HS-5 (cell line): ENCODE data around the gene FAM89A.

Experiments used
- DNase-seq: peaks from one replicate; pipeline ENCODE4 v3.0.0-alpha.2; 2012; ENCODE audit warnings: low read depth

The FAM89A gene

GRCh38 chr1:231040019-231040799 lies at the start of gene FAM89A:
TSS of gene FAM89A (minus strand) at chr1:231040254. CDS start at chr1:231040211, 43 bp downstream.
- no peak for DNase-seq

GRCh38 chr1:231084353-231084752 lies 44.3 kb upstream of the FAM89A start:
- DNase-seq = no peak

DNA sequence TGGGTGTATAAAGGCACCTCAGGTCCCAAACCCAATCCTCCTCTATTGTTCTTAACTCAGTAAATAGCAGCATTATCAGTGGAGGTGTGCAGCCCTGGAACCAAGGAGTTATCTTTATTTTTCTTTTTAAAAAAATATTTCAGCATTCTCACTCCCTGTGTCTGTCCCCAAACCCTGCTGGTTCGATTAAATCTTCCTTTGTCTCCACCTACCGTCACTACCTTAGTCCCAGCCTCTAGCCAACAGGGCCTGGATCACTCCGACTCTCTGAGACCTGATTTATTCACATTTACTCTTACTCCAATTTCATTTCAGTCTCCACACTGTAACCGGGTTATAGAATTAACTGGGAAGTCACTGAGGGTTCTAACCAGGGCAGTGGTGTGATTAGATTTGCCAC lies 39.1 kb upstream of the FAM89A start:
- DNase-seq = no peak

DNA sequence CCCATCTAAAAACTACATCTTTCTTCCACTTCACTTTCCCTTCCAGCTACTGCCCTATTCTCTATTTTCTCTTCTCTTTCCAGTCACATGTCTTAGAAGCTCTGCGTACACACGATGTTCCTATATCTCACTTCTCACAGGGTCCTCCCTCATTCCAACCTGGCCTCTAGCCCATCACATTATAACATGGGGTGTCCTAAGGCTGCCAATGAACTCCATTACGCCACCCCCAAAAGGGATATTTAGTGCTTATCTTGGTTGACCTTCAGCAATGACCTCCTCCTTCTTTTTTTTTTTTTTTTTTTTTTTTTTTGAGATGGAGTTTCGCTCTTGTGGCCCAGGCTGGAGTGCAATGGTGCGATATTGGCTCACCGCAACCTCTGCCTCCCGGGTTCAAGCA lies 38.2 kb upstream of the FAM89A start:
- no peak for DNase-seq

- DNase-seq = no peak
Observed at GRCh38 chr1:231076802-231077201, 36.7 kb upstream of the FAM89A start.

- no peak for DNase-seq
Observed at GRCh38 chr1:231075497-231075896, 35.4 kb upstream of the FAM89A start.

DNA sequence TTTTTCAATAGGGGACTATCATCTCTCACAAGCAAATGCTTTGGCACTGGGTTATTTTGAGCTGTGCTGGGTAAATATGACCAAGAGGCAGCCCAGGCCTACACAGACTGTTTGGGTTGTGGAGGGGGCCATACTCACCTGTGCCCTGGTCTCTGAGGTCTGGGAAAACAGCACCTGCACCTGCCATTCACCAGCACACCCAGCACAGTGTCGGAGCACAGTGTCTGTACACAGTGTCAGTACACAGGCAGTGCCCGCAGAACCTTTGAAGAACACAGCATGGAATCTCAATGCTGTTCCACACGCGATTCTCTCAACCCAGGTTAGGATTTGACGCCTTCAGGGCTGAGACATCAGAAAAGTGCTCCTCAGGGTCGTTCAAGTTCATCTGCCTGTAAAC lies 35.0 kb upstream of the FAM89A start:
- no peak for DNase-seq

DNA sequence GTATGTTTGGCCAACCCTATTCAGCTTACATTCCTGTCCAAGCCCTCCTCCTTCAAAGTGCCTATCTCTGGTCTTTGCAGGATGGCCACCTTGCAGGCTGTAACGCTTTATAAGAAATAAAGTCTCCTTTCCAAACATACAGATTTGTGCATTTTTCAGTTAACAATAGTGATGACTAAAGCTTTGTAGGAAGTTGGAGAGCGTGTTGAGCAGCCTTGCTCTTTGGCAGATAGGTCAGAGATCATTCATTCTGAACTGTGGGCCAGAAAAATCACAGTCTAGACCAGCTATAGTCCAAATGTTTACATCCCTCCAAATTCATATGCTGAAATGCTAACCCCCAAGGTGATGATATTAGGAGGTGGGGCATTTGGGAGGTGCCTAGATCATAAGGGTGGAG lies 34.0 kb upstream of the FAM89A start:
- no peak for DNase-seq

GRCh38 chr1:231073331-231073730 lies 33.3 kb upstream of the FAM89A start:
- no peak for DNase-seq

DNA sequence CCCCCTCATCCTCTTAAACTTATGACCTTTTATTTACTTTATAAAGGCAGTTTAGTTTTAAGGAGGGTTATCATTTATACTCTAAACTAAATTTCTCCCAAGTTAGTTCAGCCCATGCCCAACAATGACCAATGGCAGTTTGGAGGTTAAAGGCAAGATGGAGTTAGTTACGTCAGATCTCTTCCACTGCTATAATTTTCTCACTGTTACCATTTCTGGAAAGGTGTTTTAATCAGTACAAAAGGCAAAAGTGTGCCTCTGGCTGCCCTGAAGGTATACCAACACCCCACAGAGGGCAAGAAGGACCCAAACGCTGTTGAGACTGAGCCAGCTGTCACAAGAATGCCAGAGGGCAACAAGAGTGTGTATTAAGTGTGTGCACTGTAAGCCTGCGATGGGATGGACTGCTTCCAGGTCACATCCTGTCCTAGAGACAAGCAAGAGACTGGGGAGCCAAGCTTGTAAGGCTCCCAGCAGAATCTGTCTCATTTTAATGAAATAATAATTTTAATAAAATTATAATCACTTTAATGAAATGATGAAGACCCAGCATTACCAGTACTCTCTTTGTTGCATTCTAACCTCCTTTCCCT lies 32.5 kb upstream of the FAM89A start:
- DNase-seq = no peak

- DNase-seq = no peak
Observed at GRCh38 chr1:231072041-231072440, 32.0 kb upstream of the FAM89A start.

DNA sequence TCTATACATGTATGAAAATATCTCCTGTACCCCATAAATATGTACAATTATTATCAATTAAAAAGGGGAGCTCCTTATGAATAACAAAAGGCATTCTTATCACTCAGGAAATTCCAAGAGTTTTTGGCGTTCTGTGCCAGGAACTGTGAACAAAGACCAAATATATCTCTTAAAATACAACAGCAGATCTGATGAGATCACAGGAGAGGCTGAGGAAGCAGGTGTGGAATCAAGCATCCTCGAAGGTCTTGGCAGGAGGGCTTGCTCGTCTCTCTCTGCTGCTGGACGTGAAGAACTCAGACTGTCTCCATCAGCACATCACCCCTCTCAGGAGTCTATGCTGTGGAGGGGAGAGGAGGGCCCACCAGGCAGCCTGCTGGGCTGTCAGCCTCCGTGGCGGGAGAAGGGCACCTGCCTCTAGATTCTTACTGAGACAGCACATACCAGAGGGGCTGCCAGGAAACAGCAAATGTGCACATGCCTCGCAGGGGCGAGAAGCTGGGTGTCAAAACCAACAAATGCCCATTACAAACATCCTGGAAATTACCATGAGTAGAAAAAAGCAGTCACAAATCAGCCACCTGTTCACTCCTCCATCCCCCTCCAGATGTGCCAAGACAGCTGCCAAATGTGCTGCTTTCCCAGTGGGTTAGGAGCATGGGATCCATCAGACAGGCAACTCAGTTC lies 30.8 kb upstream of the FAM89A start:
- DNase-seq = no peak

- no peak for DNase-seq
Observed at GRCh38 chr1:231069333-231069732, 29.3 kb upstream of the FAM89A start.

- no peak for DNase-seq
Observed at GRCh38 chr1:231068762-231069161, 28.7 kb upstream of the FAM89A start.

DNA sequence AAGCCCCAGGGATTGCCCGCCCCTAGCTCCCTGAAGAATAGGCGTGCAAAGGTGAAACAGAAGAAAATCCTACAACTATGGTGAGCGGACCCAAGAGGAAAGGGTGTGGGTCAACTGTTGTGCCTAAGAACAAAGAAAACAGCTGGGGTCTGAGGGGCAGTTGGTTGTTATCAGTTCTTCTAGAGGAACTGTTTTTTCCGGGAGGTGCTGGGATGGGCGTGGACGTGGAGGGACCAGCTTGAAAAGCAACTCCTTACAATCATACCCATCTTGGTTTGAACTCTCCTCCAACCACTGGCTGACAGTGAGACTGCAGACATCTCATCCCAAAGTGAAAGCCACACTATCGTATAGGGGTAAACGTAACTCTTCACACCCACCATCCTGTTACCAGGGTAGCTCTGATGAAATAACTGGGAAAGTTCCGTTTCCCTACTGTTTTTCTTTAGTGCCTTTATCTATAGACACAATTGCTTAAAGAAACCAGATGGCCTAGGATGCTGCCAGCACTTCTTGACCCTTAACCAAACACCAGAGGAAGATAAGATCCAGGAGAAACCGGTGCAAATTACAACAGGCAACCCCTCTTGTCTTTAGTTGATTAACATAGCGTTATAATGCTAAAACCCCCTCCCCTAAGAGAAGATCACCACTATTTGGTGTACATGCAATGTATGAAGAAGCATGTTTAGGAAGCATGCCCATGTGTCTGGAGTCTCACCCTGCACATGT lies 25.6 kb upstream of the FAM89A start:
- no peak for DNase-seq

DNA sequence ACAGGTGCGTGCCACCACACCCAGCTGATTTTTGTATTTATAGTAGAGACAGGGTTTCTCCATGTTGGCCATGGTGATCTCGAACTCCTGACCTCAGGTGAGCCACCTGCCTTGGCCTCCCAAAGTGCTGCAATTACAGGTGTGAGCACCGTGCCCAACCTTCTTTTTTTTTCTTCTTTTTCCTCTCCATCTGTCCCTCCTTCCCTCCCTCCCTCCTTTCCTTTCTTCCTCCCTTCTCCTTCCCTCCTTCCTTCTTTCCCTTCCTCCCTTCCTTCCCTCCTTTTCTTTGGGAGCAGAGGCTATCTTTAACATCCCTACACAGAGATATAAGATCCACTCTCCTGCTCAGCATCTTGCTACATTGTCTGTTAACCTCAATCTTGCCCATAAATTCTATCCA lies 24.4 kb upstream of the FAM89A start:
- DNase-seq = no peak

DNA sequence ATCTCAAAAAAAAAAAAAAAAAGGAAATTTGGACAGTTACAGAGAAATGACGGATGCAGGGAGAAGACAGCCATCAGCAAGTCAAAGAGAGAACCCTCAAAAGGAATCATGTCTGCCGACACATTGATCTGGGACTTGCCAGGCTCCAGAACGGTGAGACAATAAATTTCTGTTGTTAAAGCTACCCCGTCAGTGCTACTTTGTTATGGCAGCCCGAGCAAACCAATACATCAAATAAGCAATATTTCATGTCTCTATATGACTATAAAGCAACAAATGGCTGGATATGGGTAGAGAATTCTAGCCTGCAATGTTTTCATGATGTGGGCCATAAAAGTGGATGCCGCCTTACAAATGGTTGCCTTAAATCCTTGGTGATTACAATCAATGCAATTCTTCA lies 23.3 kb upstream of the FAM89A start:
- DNase-seq = no peak

DNA sequence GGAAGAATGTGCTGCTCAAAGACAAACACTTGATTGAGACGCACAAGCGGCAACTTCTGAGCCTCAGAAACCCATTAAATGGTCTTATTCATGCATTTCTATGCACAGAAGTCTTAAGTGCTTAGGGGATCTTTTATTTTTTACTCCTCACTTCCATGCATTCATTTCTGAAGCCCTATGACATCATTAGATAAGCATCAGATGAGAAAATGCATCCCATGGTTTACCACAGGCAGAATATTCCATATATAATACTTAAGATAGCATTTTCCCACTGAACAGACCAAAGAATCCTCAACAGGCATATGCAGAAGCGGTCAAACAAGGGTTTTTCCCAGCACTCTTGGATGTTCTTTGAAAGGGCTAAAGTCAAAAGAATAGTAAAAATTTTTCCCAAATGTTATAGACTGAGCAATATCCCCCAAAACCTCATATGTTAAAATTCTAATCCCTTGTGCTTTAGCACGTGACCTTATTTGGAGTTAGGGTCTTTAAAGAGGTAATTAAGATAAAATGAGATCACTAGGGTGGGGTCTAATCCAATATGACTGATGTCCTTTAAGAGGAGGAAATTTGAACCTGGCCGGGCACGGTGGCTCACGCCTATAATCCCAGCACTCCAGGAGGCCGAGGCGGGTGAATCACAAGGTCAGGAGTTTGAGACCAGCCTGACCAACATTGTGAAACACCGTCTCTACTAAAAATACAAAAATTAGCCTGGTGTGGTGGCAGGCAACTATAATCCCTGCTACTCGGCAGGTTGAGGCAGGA lies 22.6 kb upstream of the FAM89A start:
- no peak for DNase-seq

DNA sequence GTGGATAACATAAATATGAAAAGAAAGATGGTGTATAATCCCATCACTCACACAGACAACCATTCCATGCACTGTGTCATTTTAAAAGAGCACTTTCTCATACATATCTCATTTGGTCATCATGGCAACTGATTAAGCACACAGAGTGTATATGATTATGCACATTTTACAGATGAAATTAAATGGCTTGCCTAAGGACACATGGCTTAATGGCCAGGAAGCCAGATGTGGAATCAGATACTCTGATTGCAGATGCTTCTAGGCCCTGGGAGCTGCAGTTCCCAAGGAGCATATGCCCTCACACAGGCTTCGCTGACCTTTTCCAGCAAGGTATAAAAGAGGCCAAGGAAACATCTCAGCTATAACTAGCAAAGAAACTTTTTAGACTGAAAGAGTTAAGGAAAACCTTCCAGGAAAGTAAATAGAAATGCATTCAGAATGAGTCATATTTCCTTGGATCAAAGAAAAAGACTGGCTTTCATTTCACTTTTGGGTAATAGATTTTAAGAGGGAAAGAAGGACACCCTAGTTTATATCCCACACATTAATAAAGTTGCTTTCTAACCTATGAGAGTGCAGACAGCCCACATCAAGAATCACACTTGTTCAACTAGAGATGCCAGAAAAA lies 19.6 kb upstream of the FAM89A start:
- DNase-seq = no peak

DNA sequence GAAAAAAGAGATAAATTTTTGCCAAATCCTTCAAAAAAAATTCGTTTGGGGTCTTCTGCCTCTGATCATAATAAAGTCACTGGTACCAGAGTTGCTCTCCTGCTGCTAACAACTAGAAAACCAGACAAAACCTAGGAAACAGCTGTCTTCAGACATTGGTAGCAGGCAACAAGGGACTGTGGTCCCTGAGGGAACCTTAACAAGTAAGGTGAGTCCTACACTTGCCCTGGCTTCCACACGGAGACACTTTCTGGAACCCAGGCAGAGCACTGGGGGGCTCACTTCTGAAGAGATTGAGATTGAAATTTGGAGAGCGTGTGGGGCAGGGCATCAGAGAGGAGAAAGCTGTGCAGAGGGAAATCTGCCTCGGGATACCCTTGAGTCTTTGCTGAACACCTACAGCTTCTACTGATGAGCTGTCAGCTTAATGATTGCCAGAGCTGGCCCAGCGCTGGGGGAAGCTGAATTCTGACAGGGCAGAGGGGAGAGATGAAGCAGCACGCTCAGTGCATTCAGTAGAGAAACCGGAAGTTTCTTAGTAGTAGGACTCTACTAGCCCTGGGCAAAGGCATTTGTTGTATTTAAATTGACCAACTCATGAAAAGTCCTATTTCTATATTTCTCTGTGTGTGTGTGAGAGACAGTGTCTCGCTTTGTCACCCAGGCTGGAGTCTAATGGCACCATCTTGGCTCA lies 18.5 kb upstream of the FAM89A start:
- no peak for DNase-seq

GRCh38 chr1:231057410-231057809 lies 17.4 kb upstream of the FAM89A start:
- DNase-seq = no peak
